ENCODE measurements around the gene RAB40B. TPM values are rescaled to one million over a fixed set of nuclear protein-coding genes. Genes with fewer than 3 reads are reported as not detected.

Gene RAB40B
- total and polyA plus RNA-seq, 2 of the 13 experiments (the other 11 are each of a cell fraction or from before 2014, with no cell fraction given), result 6.2 to 6.5 TPM

DNA sequence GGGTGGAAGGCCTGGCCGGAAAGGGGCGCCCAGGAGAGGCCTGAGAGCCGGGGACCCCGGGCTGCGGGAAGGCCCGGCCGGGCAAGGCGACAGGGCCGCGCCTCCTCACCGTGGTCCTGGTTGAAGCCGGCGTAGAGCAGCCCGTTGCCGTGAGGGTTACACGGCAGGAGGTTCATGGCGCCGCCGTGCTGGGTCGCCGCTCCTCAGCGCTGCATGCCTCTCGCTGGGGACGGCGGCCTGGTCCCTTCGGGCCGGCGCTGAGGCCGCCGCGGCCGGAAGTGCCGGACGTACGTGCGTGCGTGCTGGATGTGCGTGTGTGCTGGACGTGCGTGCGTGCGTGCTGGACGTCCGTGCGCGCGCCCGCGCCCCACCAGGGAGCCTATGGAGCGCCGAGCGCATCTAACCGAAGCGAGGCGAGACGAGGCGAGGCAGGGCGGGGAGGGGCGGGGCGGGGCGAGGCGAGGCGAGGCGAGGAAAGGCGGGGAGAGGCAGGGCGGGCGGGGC, 50.3 kb downstream of the RAB40B start, which contains the start of gene WDR45B (continued):
- 0 out of 2 replicates have a peak, but pooled peaks have one; percentile 76 for TF ChIP-seq REL (CRISPR knock-in tag; conservative IDR thresholded peaks at IDR 0.05)
- no peak for TF ChIP-seq FOXK2 (IDR thresholded peaks at IDR 0.05)
- no peak for TF ChIP-seq ZNF598 (CRISPR knock-in tag; IDR thresholded peaks at IDR 0.05; ENCODE audit: borderline replicate concordance)
- TF ChIP-seq, protein P1, sequence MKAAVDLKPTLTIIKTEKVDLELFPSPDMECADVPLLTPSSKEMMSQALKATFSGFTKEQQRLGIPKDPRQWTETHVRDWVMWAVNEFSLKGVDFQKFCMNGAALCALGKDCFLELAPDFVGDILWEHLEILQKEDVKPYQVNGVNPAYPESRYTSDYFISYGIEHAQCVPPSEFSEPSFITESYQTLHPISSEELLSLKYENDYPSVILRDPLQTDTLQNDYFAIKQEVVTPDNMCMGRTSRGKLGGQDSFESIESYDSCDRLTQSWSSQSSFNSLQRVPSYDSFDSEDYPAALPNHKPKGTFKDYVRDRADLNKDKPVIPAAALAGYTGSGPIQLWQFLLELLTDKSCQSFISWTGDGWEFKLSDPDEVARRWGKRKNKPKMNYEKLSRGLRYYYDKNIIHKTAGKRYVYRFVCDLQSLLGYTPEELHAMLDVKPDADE (CRISPR knock-in tag; IDR thresholded peaks at IDR 0.05), result no peak
- TF ChIP-seq MAFG (CRISPR knock-in tag; IDR thresholded peaks at IDR 0.05), result no peak
- peak; percentile 93 for TF ChIP-seq TGIF2 (CRISPR knock-in tag; IDR thresholded peaks at IDR 0.05)
- TF ChIP-seq, protein P2, sequence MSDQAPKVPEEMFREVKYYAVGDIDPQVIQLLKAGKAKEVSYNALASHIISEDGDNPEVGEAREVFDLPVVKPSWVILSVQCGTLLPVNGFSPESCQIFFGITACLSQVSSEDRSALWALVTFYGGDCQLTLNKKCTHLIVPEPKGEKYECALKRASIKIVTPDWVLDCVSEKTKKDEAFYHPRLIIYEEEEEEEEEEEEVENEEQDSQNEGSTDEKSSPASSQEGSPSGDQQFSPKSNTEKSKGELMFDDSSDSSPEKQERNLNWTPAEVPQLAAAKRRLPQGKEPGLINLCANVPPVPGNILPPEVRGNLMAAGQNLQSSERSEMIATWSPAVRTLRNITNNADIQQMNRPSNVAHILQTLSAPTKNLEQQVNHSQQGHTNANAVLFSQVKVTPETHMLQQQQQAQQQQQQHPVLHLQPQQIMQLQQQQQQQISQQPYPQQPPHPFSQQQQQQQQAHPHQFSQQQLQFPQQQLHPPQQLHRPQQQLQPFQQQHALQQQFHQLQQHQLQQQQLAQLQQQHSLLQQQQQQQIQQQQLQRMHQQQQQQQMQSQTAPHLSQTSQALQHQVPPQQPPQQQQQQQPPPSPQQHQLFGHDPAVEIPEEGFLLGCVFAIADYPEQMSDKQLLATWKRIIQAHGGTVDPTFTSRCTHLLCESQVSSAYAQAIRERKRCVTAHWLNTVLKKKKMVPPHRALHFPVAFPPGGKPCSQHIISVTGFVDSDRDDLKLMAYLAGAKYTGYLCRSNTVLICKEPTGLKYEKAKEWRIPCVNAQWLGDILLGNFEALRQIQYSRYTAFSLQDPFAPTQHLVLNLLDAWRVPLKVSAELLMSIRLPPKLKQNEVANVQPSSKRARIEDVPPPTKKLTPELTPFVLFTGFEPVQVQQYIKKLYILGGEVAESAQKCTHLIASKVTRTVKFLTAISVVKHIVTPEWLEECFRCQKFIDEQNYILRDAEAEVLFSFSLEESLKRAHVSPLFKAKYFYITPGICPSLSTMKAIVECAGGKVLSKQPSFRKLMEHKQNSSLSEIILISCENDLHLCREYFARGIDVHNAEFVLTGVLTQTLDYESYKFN (CRISPR knock-in tag; conservative IDR thresholded peaks at IDR 0.05), result no peak; the same call in 1 of the 2 replicates
- TF ChIP-seq, protein P3, sequence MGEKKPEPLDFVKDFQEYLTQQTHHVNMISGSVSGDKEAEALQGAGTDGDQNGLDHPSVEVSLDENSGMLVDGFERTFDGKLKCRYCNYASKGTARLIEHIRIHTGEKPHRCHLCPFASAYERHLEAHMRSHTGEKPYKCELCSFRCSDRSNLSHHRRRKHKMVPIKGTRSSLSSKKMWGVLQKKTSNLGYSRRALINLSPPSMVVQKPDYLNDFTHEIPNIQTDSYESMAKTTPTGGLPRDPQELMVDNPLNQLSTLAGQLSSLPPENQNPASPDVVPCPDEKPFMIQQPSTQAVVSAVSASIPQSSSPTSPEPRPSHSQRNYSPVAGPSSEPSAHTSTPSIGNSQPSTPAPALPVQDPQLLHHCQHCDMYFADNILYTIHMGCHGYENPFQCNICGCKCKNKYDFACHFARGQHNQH (CRISPR knock-in tag; IDR thresholded peaks at IDR 0.05), result peak; percentile 68
- TF ChIP-seq, protein P4, sequence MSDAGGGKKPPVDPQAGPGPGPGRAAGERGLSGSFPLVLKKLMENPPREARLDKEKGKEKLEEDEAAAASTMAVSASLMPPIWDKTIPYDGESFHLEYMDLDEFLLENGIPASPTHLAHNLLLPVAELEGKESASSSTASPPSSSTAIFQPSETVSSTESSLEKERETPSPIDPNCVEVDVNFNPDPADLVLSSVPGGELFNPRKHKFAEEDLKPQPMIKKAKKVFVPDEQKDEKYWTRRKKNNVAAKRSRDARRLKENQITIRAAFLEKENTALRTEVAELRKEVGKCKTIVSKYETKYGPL (CRISPR knock-in tag; IDR thresholded peaks at IDR 0.05), result no peak; the same call in 1 of the 2 replicates
- TF ChIP-seq, protein P5, sequence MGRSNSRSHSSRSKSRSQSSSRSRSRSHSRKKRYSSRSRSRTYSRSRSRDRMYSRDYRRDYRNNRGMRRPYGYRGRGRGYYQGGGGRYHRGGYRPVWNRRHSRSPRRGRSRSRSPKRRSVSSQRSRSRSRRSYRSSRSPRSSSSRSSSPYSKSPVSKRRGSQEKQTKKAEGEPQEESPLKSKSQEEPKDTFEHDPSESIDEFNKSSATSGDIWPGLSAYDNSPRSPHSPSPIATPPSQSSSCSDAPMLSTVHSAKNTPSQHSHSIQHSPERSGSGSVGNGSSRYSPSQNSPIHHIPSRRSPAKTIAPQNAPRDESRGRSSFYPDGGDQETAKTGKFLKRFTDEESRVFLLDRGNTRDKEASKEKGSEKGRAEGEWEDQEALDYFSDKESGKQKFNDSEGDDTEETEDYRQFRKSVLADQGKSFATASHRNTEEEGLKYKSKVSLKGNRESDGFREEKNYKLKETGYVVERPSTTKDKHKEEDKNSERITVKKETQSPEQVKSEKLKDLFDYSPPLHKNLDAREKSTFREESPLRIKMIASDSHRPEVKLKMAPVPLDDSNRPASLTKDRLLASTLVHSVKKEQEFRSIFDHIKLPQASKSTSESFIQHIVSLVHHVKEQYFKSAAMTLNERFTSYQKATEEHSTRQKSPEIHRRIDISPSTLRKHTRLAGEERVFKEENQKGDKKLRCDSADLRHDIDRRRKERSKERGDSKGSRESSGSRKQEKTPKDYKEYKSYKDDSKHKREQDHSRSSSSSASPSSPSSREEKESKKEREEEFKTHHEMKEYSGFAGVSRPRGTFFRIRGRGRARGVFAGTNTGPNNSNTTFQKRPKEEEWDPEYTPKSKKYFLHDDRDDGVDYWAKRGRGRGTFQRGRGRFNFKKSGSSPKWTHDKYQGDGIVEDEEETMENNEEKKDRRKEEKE (IDR thresholded peaks at IDR 0.05), result no peak
- no peak for TF ChIP-seq ZNF101 (CRISPR knock-in tag; IDR thresholded peaks at IDR 0.05; ENCODE audit: borderline replicate concordance, low read depth)
- TF ChIP-seq, protein P6, sequence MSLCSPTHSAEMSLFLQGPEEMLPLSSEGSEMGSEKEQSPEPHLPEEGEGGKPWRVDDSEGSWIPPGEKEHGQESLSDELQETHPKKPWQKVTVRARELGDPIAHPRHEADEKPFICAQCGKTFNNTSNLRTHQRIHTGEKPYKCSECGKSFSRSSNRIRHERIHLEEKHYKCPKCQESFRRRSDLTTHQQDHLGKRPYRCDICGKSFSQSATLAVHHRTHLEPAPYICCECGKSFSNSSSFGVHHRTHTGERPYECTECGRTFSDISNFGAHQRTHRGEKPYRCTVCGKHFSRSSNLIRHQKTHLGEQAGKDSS (CRISPR knock-in tag; IDR thresholded peaks at IDR 0.05; ENCODE audit: borderline replicate concordance, low read depth), result peak; percentile 83; the same call in 1 of the 2 replicates
- TF ChIP-seq ZNF724P (CRISPR knock-in tag; IDR thresholded peaks at IDR 0.05; ENCODE audit: borderline replicate concordance), result peak; percentile 82; the same call in 1 of the 2 replicates
- no peak for TF ChIP-seq NR1H2 (CRISPR knock-in tag; IDR thresholded peaks at IDR 0.05; ENCODE audit: borderline replicate concordance, low read depth)
- TF ChIP-seq ZNF367 (CRISPR knock-in tag; IDR thresholded peaks at IDR 0.05; ENCODE audit: borderline replicate concordance), result no peak
- TF ChIP-seq JARID2 (CRISPR knock-in tag; IDR thresholded peaks at IDR 0.05; ENCODE audit: insufficient replicate concordance), result no peak
- no peak for TF ChIP-seq RBM22 (optimal IDR thresholded peaks at IDR 0.05; ENCODE audit: low read length)
- peak; percentile 85 for TF ChIP-seq DMAP1 (CRISPR knock-in tag; IDR thresholded peaks at IDR 0.05)
- TF ChIP-seq ZNF143 (CRISPR knock-in tag; IDR thresholded peaks at IDR 0.05), result peak; percentile 46; the same call in 1 of the 2 replicates
